Stimulated activated CD8-positive, alpha-beta memory T cell treated with anti-CD3 and anti-CD28 coated beads, Interleukin-7, amount 100 ng/mL, for 4 hours (primary cell): ENCODE data around the gene MDM1.

Experiments used
- DNase-seq, 2 donors: peaks; one replicate each; pipeline ENCODE4 v3.0.0-alpha.2; 2020; ENCODE audit warnings: low read depth in 2 of 2

MDM1 gene

GRCh38 chr12:68356060-68356695 is 24.0 kb upstream of the MDM1 start:
- no peak for DNase-seq

GRCh38 chr12:68354977-68355541 is 22.9 kb upstream of the MDM1 start:
- DNase-seq, result no peak

GRCh38 chr12:68352067-68352466 is 19.9 kb upstream of the MDM1 start:
- DNase-seq, result no peak

- DNase-seq, result no peak
Observed at GRCh38 chr12:68350753-68351152, 18.6 kb upstream of the MDM1 start.

GRCh38 chr12:68349921-68350606 is 17.9 kb upstream of the MDM1 start:
- no peak for DNase-seq

GRCh38 chr12:68349220-68349621 is 17.1 kb upstream of the MDM1 start:
- DNase-seq, result no peak

GRCh38 chr12:68348419-68348818 is 16.3 kb upstream of the MDM1 start:
- no peak for DNase-seq

GRCh38 chr12:68345763-68346162 is 13.6 kb upstream of the MDM1 start:
- DNase-seq, result no peak

- DNase-seq, result no peak
Observed at GRCh38 chr12:68344126-68344525, 12.0 kb upstream of the MDM1 start.

GRCh38 chr12:68342966-68343365 is 10.8 kb upstream of the MDM1 start:
- DNase-seq, result no peak

- DNase-seq, result no peak
Observed at GRCh38 chr12:68341822-68342221, 9.7 kb upstream of the MDM1 start.

- DNase-seq, result no peak
Observed at GRCh38 chr12:68340404-68341270, 8.5 kb upstream of the MDM1 start.

GRCh38 chr12:68336889-68337303 is 4.7 kb upstream of the MDM1 start:
- no peak for DNase-seq

GRCh38 chr12:68335462-68335861 is 3.3 kb upstream of the MDM1 start:
- DNase-seq, result no peak

GRCh38 chr12:68334132-68334531 is 2.0 kb upstream of the MDM1 start:
- DNase-seq, result no peak

- DNase-seq, result no peak
Observed at GRCh38 chr12:68332728-68333630, 817 bp upstream of the MDM1 start.

GRCh38 chr12:68331500-68331868 is 678 bp downstream of the MDM1 start:
- DNase-seq, result no peak

GRCh38 chr12:68327896-68328295 is 4.3 kb downstream of the MDM1 start:
- no peak for DNase-seq

- no peak for DNase-seq
Observed at GRCh38 chr12:68326716-68327115, 5.4 kb downstream of the MDM1 start.

- no peak for DNase-seq
Observed at GRCh38 chr12:68325966-68326365, 6.2 kb downstream of the MDM1 start.

- DNase-seq, result no peak
Observed at GRCh38 chr12:68324531-68324930, 7.6 kb downstream of the MDM1 start.
